Measurements from ENCODE around the gene AACS.
"Not testable (repeated sequence)": the region's sequence is repeated elsewhere in the genome, so short reads cannot be mapped to it uniquely, and the experiment has no call there.

Gene AACS

GRCh38 chr12:125057708-125058107, 7.5 kb upstream of the AACS start:
- no peak for DNase-seq

GRCh38 chr12:125061229-125061628, 4.0 kb upstream of the AACS start:
- no peak for DNase-seq

GRCh38 chr12:125063522-125063921, 1.7 kb upstream of the AACS start:
- DNase-seq, result not testable (repeated sequence)

GRCh38 chr12:125064492-125064891, 743 bp upstream of the AACS start:
- DNase-seq, result no peak

- DNase-seq, result no peak
Measured at GRCh38 chr12:125065919-125066570, 810 bp downstream of the AACS start.

- no peak for DNase-seq
Measured at GRCh38 chr12:125068391-125068790, 3.2 kb downstream of the AACS start.

GRCh38 chr12:125069616-125070015, 4.4 kb downstream of the AACS start:
- no peak for DNase-seq

GRCh38 chr12:125070112-125070511, 4.9 kb downstream of the AACS start:
- no peak for DNase-seq

GRCh38 chr12:125070661-125071390, 5.6 kb downstream of the AACS start:
- no peak for DNase-seq

- no peak for DNase-seq
Measured at GRCh38 chr12:125071456-125071855, 6.2 kb downstream of the AACS start.

- no peak for DNase-seq
Measured at GRCh38 chr12:125072496-125072895, 7.3 kb downstream of the AACS start.

GRCh38 chr12:125074294-125074693, 9.1 kb downstream of the AACS start:
- DNase-seq, result not testable (repeated sequence)

- DNase-seq, result no peak
Measured at GRCh38 chr12:125076103-125076502, 10.9 kb downstream of the AACS start.

GRCh38 chr12:125079084-125079483, 13.8 kb downstream of the AACS start:
- no peak for DNase-seq

- DNase-seq, result no peak
Measured at GRCh38 chr12:125079648-125080645, 14.7 kb downstream of the AACS start.

GRCh38 chr12:125081427-125081826, 16.2 kb downstream of the AACS start:
- DNase-seq, result no peak

- no peak for DNase-seq
Measured at GRCh38 chr12:125083072-125083471, 17.8 kb downstream of the AACS start.

- DNase-seq, result not testable (repeated sequence)
Measured at GRCh38 chr12:125088199-125088598, 23.0 kb downstream of the AACS start.

- DNase-seq, result no peak
Measured at GRCh38 chr12:125089083-125089482, 23.8 kb downstream of the AACS start.

GRCh38 chr12:125089626-125090025, 24.4 kb downstream of the AACS start:
- DNase-seq, result no peak

- DNase-seq, result no peak
Measured at GRCh38 chr12:125090437-125090836, 25.2 kb downstream of the AACS start.

GRCh38 chr12:125091401-125091800, 26.2 kb downstream of the AACS start:
- DNase-seq, result no peak

GRCh38 chr12:125092108-125092871, 27.1 kb downstream of the AACS start:
- DNase-seq, result no peak

Measured in HCEC 1CT (cell line).